ENCODE results near the gene TEX48.

Gene TEX48, protein sequence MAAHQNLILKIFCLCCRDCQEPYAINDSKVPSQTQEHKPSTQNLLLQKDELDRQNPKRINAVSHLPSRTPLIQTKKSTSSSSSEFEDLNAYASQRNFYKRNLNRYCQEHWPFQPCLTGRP

GRCh38 chr9:114681594-114682332, at the start of gene TEX48:
TEX48 (minus strand) TSS chr9:114682192; CDS start chr9:114671723, 10,469 bp downstream.
- no peak for FAIRE-seq

GRCh38 chr9:114731701-114732100, 49.7 kb upstream of the TEX48 start:
- no peak for FAIRE-seq

DNA sequence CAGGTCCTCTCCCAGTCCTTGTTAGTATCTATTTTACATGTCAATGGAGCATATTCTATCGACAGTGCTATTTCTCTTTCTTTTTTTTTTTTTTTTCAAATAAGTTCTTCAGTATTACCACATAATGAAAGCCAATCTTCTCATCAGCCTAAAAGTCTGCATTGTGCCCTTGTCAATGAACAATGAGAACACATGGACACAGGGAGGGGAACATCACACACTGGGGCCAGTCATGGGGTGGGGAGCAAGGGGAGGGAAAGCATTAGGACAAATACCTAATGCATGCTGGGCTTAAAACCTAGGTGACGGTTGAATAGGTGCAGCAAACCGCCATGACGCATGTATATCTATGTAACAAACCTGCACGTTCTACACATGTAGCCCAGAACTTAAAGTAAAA, 47.7 kb upstream of the TEX48 start:
- no peak for FAIRE-seq

DNA sequence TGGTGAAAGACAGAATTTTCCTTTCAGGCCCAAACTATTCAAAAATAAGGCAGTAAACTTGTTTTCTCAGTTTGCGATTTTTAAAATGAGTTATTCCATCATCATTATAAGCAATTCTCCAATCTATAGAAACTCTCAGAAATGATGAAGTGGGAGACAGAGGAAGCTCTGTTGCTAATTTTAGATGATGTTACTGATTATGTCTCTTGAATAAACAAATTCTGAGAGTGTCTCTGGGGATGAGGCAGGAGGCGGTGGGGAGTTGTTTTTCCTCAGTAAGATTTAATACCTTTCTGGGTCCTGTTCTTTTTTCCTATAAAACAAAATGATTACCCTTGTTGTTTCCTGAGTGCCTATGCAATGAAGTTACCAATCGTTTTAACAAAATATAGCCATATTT, 43.9 kb upstream of the TEX48 start:
- FAIRE-seq = no peak

- FAIRE-seq = no peak
Measured at GRCh38 chr9:114724744-114725143, 42.8 kb upstream of the TEX48 start.

GRCh38 chr9:114723931-114724330, 41.9 kb upstream of the TEX48 start:
- no peak for FAIRE-seq

DNA sequence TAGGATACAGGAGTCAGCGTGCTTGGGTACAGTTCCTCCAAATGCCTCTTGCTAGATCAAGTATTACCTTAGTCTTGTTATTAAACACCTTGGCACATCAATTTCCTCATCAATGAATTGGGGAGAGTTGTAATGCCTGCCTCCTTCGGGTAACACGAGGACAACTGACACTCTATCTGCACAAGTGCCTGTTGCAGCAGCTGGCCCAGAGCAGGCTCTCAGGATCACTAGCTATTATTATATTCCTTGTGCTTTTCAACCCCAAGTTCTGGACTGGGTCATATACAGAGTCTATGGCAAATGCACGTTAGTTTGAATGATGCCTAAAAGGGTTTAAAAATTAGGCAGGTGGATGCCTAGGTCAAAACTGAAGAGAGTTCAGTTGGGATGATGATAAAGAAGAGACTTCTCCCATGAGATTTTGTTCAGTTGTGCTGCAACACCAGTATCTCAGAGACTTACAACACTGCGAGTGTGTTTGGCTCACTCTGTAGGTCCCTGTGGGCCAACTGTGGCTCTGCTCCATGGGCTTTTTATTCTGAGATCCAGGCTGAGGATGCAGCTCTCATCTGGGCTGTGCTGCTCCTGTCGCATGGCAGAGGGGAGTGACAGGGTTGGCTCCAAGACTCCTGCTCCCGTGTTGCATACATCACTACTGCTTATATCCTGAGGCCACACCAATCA, 41.1 kb upstream of the TEX48 start:
- no peak for FAIRE-seq

GRCh38 chr9:114722081-114722621, 40.2 kb upstream of the TEX48 start:
- no peak for FAIRE-seq

DNA sequence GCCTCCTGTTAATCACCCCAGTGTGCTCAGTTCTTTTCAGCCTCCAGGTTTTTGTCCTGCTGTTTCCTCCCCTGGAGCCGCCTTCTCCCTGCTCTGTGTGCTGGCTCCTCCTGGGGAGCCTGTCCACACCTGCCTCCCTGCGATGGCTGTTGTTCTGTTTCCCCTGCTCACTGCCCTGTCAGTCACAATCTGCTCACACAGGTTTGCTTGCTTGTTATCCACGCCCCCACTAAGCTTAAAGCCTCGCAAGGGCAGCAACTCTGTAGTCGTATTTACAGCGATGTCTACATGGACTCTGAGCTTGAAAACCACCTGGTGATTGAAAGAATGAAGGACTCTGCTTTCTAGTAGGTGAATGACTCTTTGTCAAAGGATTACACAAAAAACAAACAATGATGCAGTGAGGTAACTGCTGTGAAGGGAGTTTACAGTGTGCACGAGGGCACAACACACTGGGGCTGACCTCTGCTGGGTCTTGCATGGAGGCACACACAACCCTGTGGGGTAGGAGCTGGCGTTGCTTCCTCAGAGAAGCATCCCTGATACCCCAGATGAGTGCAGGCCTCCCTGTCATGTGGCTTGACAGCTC, 39.6 kb upstream of the TEX48 start:
- FAIRE-seq = no peak

- FAIRE-seq = no peak
Measured at GRCh38 chr9:114720086-114720676, 38.2 kb upstream of the TEX48 start.

DNA sequence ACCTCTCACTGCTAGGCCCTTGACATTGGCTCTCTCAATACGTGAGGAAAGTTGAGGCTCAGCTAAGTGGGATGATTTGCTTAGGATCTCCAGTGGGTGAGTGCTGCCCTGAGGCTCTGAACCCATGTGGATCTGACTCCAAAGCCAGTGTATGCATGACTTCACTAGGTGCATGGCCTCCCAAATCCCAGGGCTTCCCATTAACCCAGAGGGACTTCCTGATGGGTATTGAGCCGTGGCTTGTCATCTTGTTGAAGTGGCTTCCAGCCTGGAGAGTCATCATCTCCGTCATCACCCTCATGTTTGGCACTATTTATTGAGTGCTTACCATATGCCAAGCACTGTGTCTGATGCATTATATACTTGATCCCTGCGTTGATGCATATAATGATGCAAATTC, 37.3 kb upstream of the TEX48 start:
- FAIRE-seq = no peak

DNA sequence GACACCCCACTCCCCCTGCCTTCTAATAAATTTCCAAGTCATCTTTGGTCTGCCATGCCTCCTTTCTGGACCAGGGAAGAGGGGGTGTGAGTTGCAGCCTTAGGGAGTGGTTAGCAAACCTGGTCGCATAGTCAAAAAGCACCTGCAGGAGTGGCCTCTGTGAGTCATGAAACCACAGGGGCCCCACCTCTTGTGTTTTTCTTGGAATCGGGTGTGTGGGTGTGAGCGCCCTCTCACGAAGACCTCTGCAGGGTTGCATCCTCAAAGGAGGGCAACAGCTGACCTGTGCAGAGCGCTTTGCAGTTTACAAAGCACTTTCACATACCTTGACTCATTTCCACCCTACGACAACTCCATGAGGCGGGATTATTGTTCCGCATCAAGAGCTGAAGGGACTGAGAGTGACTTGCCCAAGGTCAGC, 36.8 kb upstream of the TEX48 start:
- no peak for FAIRE-seq

- no peak for FAIRE-seq
Measured at GRCh38 chr9:114717908-114718486, 36.0 kb upstream of the TEX48 start.

GRCh38 chr9:114709636-114710035, 27.6 kb upstream of the TEX48 start:
- FAIRE-seq = no peak

DNA sequence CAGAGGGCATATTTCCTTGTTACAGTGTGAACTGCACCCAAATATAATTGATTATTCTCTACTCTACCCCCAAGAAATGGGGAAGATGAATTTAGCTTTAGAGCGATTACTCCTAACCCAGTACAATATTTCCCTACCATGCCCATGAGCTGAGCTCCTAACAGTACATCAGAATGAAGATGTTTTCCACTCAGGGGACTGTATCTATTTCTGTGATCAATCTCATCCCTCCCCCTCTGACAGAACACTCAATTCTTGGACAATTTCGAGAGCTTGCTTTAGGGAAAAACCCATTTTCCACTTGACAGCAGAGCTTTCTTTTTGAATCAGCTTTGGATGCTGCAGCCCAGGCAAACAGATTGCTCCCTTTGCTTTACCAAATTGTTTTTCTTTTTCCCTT, 24.7 kb upstream of the TEX48 start:
- no peak for FAIRE-seq

- no peak for FAIRE-seq
Measured at GRCh38 chr9:114701988-114702387, 20.0 kb upstream of the TEX48 start.

DNA sequence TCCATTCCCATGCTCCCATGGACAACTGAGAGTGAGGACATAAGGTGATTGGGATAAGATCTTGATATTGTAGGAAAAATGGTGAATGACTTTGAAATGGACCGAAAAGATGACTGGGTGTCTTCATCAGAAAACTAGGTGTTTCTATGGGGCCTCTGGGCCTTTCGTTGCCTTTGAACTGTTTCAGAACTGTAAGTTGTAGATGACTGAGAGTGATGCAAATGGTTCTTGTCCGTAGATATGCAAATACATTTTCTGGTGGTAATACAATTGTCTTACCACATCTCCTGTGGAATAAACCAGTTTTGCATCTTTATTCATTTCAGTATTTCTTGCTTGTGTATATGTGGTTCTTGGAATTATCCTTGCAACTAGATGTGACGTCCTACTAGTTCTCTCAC, 16.0 kb upstream of the TEX48 start:
- FAIRE-seq = no peak

DNA sequence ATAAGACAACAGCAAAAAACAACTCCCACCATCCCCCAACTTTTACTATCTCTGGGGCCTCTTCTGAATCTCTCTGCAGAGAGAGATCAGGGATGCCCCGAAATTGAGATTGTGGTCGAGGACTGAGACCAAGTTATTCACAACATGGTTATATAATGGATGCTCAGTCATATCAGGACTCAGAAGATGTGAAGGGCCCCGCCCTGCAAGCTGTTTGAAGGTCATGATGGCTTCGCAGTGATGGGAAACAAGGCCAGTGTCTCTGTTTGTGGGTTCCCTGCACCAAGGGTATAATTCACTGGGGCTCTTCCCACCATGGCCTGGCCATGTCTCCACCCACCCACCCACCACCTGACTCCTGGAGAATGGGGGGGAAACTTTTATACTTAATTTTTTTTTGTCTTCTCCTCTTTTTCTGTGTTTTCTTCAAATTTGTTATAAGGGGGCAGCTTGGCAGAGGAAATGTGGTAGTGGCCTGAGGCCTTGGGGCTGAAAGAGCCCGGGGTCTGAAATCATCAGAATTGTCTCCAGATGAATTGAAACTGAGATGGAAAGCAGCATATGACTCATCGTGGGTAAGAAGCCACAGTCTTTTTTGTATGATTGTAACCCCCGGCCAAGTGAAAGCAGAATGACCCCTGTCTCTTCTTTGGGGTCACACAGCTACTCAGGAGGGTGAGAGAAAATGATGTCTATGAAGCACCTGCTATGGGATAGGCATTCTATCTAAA, 15.0 kb upstream of the TEX48 start:
- no peak for FAIRE-seq

GRCh38 chr9:114695948-114696347, 14.0 kb upstream of the TEX48 start:
- FAIRE-seq = no peak

GRCh38 chr9:114694719-114695269, 12.8 kb upstream of the TEX48 start:
- no peak for FAIRE-seq

DNA sequence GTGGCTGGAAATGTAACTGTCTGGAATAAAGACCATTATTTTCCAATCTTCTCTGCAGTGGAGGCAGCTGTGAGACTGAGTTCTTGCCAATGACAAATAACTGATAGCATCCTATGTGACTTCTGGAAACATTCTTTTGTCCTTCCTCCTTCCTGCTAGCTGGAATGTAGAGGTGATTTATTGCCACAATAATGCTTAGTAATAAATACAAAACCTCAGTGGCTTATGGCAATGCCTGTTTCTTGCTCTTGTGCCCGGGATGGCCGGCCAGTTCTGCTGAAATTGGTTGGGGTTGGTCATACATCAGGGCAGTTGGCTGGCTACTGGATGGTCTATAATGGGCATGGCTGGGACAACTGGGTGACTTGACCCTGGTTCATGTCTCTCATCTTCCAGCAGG, 12.2 kb upstream of the TEX48 start:
- no peak for FAIRE-seq

All from G401.6 (cell line).